GM19193 (cell line): ENCODE data around the gene GPHB5.

Experiments used
- POLR2A ChIP-seq: IDR thresholded peaks from 4 replicates; pipeline ENCODE4 v1.6.1; 2011; ENCODE audit not compliant: insufficient read depth, insufficient read length; ENCODE audit errors: extremely low read depth

GPHB5 gene

DNA sequence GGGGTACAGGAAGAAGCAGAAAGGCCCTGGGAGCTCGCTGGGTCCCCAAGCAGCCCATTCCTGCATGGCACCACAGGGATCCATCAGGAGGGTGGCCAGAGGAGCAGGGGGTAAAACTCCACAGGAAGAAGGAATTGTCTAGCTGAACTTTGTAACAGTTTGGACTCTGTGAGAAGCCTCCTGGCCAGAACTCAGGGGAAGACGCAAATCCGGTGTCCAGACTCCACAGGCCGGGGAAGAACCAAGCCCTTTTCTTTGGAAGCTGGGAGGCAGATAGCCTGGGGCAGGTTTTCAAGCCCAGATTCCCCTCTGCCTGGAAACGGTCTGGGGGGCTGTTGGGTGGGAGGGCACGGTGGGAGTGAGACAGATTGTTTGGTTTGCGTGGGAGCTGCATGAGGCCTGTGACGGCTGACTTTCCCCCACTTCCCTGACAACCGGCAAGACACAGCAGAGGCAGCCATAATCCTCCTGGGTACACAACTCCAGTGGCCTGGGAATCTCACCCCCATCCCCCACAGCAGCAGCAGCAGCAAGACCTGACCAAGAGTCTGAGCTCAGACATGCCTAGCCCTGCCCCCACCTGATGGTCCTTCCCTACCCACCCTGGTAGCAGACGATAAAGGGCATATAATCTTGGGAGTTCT lies 16.7 kb downstream of the GPHB5 start:
- no peak for TF ChIP-seq POLR2A

DNA sequence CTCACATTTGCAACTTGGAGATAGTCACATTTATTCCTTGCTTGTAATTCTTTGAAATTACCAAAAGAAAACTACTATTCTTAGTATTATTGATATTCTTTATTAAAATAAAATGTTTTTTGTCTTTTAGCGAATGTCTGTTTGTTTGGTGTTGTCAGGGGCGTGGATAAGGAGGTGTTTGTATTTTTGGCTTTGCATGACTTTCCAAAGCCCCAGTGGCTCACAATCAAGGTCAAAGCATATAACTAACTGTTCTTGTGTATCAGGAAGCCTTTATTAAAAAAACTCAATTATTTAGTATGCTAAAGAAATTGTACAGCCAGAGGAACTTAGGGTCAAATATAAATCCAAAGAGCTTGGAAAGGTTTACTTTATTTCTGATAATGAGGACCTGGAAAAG lies 17.9 kb downstream of the GPHB5 start:
- TF ChIP-seq POLR2A, result no peak

GRCh38 chr14:63299351-63300110 lies 19.2 kb downstream of the GPHB5 start:
- no peak for TF ChIP-seq POLR2A

- no peak for TF ChIP-seq POLR2A
Observed at GRCh38 chr14:63297372-63298063, 21.2 kb downstream of the GPHB5 start.

DNA sequence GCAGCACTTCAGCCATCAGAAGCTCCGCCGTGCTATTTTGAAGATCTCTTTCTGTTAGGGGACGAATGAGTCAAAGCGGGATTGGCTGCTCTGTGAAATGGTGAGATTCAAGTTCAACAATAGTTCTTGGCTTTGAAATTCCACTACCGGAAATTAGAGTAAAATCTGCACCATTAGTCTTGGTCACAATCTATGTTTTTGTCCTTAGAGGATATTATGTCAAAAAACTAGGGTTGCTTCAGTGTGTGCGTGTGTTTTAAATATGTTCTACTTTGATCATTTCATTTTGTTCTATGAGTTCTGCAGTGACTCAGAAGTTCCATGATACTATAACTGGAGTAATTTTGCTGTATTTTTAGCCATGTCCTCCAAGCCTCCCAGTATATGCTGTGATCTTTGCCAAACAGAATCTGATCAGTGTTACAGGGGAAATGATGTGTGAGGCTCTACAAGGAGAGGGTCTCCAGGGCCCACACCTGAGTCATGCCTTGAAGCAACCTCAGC lies 22.6 kb downstream of the GPHB5 start:
- no peak for TF ChIP-seq POLR2A

GRCh38 chr14:63295231-63295685 lies 23.5 kb downstream of the GPHB5 start:
- TF ChIP-seq POLR2A, result no peak

DNA sequence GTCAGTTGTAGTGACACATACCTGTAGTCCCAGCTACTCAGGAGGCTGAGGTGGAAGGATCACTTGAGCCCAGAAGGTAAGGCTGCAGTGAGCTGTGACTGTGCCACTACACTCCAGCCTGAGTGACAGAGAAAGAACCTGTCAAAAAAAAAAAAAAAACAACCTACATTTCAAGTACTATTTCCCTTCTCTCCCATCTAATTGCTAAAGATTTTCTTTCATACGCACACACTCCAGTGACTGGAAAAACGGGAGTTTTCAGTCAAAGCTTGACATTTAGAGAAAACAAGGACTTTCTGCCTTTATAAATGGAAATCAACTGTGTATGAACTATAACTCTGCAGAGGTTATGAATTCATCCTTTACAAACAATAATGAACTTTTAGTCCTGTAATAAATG lies 25.9 kb downstream of the GPHB5 start:
- no peak for TF ChIP-seq POLR2A

DNA sequence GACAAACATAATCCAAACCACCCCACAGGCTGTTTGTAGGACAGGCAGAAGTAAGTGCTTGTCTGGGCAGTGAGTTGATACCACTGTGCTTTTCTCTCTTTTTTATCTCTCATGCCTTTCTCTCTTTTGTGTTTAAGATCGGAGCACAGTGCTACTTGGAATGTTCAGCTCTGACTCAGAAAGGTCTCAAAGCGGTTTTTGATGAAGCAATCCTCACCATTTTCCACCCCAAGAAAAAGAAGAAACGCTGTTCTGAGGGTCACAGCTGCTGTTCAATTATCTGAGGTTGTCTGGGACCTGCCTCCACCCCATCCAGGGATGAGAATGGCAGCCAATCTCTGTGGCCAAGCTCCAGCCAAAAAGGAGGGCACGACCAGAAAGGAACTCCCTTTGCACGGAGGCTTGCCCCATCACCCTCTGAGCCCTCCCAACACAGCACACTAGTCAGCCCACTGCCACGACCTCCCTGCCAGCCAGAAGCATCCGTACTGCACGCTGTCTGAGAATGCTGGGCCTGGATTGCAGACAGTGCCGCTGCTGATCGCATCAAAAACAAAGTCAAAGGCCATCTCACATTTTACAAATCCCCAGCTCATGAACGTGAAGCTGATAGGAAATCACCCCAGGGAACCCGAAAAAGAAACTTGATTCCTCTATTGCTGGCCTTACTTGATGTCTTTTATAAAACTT lies 27.8 kb downstream of the GPHB5 start:
- TF ChIP-seq POLR2A, result no peak

GRCh38 chr14:63288853-63289252 lies 29.9 kb downstream of the GPHB5 start:
- no peak for TF ChIP-seq POLR2A

GRCh38 chr14:63287666-63288483 lies 30.9 kb downstream of the GPHB5 start:
- no peak for TF ChIP-seq POLR2A

DNA sequence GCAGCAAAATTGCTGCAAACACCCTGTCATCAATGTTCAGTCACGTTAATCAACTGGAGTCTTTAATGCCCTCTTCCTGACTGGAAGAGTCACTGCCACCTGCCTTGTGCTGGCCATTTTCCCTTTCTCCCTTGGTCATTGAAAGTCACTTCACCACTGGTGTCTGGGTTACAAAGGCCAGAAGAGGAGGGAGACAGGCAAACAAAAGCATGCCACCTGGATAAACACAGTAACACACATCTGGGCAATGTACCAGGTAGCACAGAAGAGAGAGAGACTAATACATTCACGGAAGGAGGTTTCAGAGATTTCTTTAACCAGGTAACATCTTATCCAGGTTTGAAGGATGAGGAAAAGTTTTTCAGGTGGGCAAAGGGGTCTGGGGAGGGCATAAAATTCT lies 32.7 kb downstream of the GPHB5 start:
- no peak for TF ChIP-seq POLR2A

- TF ChIP-seq POLR2A, result no peak
Observed at GRCh38 chr14:63283884-63284248, 34.9 kb downstream of the GPHB5 start.

DNA sequence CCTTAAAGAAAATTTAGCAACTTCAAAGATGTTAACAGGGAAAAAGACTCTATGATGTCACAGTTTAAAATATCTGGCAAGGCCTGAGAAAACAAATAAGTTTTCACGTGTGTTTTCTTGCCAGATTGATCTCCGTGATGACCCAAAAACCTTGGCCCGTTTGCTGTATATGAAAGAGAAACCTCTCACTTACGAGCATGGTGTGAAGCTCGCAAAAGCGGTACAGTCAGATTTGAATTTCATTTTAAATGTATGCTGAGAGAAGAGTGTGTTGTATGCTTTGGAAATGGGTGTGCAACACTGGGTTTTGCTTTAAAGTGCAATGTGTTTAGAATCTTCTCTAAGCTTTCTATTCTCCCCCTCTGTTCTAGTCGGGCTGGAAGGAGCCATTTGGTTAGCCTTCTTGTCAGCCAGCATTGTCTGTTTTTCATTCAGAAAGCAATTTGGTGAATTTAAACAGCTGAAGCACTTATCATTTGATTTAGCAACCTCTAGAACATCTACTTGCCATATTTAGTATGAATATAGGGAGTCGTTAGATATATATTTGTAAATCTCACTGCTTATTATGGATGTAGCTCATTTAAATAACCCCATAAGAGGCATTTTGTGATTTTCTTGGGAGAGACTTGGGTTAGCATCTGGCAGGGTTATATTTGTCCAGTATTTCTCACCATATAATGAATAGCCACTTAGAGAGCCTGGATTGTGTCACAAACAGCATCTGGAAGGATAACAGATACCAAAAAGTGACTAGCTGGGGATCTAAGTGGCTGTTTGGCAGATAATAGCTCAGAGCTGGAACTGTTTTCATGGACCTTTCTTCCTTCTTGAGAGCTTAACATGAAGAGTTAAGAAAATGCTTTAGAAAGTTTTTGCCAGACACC lies 35.5 kb downstream of the GPHB5 start:
- TF ChIP-seq POLR2A, result no peak

- no peak for TF ChIP-seq POLR2A
Observed at GRCh38 chr14:63277591-63278183, 41.0 kb downstream of the GPHB5 start.
